IMR-90 (cell line): ENCODE data around the gene CYP4F3. TPM values are rescaled to one million over a fixed set of nuclear protein-coding genes. Genes with fewer than 3 reads are reported as not detected.

Experiments
- ATAC-seq: fragments of 200-7000 bp; cut with Tn5 transposase; 2 replicates; pipeline ENCODE4 v1.9.1; 2020; ENCODE audit warnings: low read depth, mild to moderate bottlenecking, moderate library complexity
- BruUV-seq: library from RNA; stranded (reverse); fragments of 400-500 nt; replicated peaks from 2 replicates; lab custom pipeline; 2021; lab: Mats Ljungman, UMichigan
- CTCF ChIA-PET: fragments of 300-600 bp; formaldehyde crosslinking; extraction: SDS; loops from one replicate; lab custom pipeline; 2021; ENCODE audit warnings: antibody characterized with exemption; lab: Yijun Ruan, JAX
- POLR2A ChIA-PET: fragments of 300-600 bp; sonication (Branson Sonifier 250); formaldehyde crosslinking; loops from one replicate; lab custom pipeline; 2022; ENCODE audit warnings: antibody characterized with exemption; ENCODE audit not compliant: unreplicated experiment; lab: Charles Lee
- DNase-seq: peaks from one replicate; pipeline ENCODE4 v3.0.0; 2013
- H2AFZ ChIP-seq: replicated peaks from 2 replicates; pipeline ENCODE3; 2013; ENCODE audit warnings: low read length, mild to moderate bottlenecking; ENCODE audit not compliant: poor library complexity
- H2AK5ac ChIP-seq: 2 replicates; pipeline ENCODE4 v1.6.1; 2013; ENCODE audit warnings: low read depth, low read length, inconsistent platforms
- H2AK9ac ChIP-seq: replicated peaks from 2 replicates; pipeline ENCODE3; 2013; ENCODE audit warnings: mild to moderate bottlenecking, low read depth, low read length, moderate library complexity; ENCODE audit not compliant: poor library complexity
- H2BK120ac ChIP-seq: 2 replicates; pipeline ENCODE4 v1.6.1; 2013; ENCODE audit warnings: low read depth, low read length, inconsistent platforms
- H2BK15ac ChIP-seq: 3 replicates; pipeline ENCODE4 v1.6.1; 2013; ENCODE audit warnings: low read depth, low read length, inconsistent platforms
- H2BK20ac ChIP-seq: 2 replicates; pipeline ENCODE4 v1.6.1; 2013; ENCODE audit warnings: low read depth, mild to moderate bottlenecking, inconsistent platforms, low read length, moderate library complexity
- H2BK5ac ChIP-seq: 2 replicates; pipeline ENCODE4 v1.6.1; 2013; ENCODE audit warnings: mild to moderate bottlenecking, low read depth, low read length, inconsistent platforms; ENCODE audit not compliant: poor library complexity, severe bottlenecking
- H3K14ac ChIP-seq: replicated peaks from 2 replicates; pipeline ENCODE4 v1.6.1; 2013; ENCODE audit warnings: low read depth, low read length, inconsistent platforms
- H3K18ac ChIP-seq: 2 replicates; pipeline ENCODE4 v1.6.1; 2013; ENCODE audit warnings: low read depth, low read length, control low read depth
- H3K23ac ChIP-seq: 2 replicates; pipeline ENCODE4 v1.6.1; 2013; ENCODE audit warnings: low read depth, low read length, inconsistent platforms
- H3K27ac ChIP-seq: 2 replicates; pipeline ENCODE4 v1.5.1; 2013; ENCODE audit warnings: mild to moderate bottlenecking, control low read depth, low read length; ENCODE audit not compliant: insufficient read depth
- H3K27me3 ChIP-seq: 2 replicates; pipeline ENCODE4 v1.6.1; 2013; ENCODE audit warnings: low read length; ENCODE audit not compliant: control insufficient read depth, insufficient read depth
- H3K36me3 ChIP-seq: 2 replicates; pipeline ENCODE4 v1.6.1; 2013; ENCODE audit warnings: low read length, mixed read lengths; ENCODE audit not compliant: control insufficient read depth, insufficient read depth
- H3K4ac ChIP-seq: 2 replicates; pipeline ENCODE4 v1.6.1; 2013; ENCODE audit warnings: low read depth, low read length, inconsistent platforms
- H3K4me1 ChIP-seq: 2 replicates; pipeline ENCODE4 v1.6.1; 2013; ENCODE audit warnings: low read length, mixed read lengths; ENCODE audit not compliant: control insufficient read depth, insufficient read depth
- H3K4me2 ChIP-seq: 2 replicates; pipeline ENCODE4 v1.6.1; 2013; ENCODE audit warnings: low read depth, mild to moderate bottlenecking, control low read depth, low read length, moderate library complexity
- H3K4me3 ChIP-seq: 2 replicates; pipeline ENCODE4 v1.5.1; 2013; ENCODE audit warnings: low read depth, mild to moderate bottlenecking, control low read depth, low read length, moderate library complexity; ENCODE audit not compliant: insufficient read depth
- H3K56ac ChIP-seq: 2 replicates; pipeline ENCODE4 v1.6.1; 2013; ENCODE audit warnings: low read length, inconsistent platforms; ENCODE audit not compliant: insufficient read depth; ENCODE audit errors: extremely low read depth
- H3K79me1 ChIP-seq, 2 experiments: 2 replicates each; pipeline ENCODE4 v1.6.1; 2013; ENCODE audit warnings: low read length in 2 of 2, inconsistent platforms in 1 of 2, low read depth in 1 of 2
- H3K9ac ChIP-seq: 2 replicates; pipeline ENCODE4 v1.6.1; 2013; ENCODE audit warnings: low read depth, low read length, control low read depth
- H3K9me1 ChIP-seq: 2 replicates; pipeline ENCODE4 v1.6.1; 2013; ENCODE audit warnings: low read length, inconsistent platforms; ENCODE audit not compliant: insufficient read depth
- H3K9me3 ChIP-seq: 2 replicates; pipeline ENCODE4 v1.6.1; 2013; ENCODE audit warnings: low read length; ENCODE audit not compliant: control insufficient read depth, insufficient read depth
- H4K20me1 ChIP-seq: 2 replicates; pipeline ENCODE4 v1.6.1; 2013; ENCODE audit warnings: low read length, inconsistent platforms; ENCODE audit not compliant: insufficient read depth
- H4K5ac ChIP-seq: 2 replicates; pipeline ENCODE4 v1.6.1; 2013; ENCODE audit warnings: mild to moderate bottlenecking, low read depth, low read length, control low read depth
- H4K8ac ChIP-seq, 2 experiments: 2 replicates each; pipeline ENCODE4 v1.6.1; 2013; ENCODE audit warnings: low read depth in 2 of 2, low read length in 2 of 2, control low read depth in 1 of 2, inconsistent platforms in 1 of 2
- H4K91ac ChIP-seq: 2 replicates; pipeline ENCODE4 v1.6.1; 2013; ENCODE audit warnings: low read depth, low read length, inconsistent platforms; ENCODE audit not compliant: insufficient read depth
- CHD1 ChIP-seq: IDR thresholded peaks from 2 replicates; pipeline ENCODE4 v1.6.1; 2012; ENCODE audit warnings: low read depth, low read length, improper control_type of control experiment
- CTCF ChIP-seq: conservative IDR thresholded peaks from 2 replicates; pipeline ENCODE4 v1.5.1; 2012; ENCODE audit warnings: mild to moderate bottlenecking, low read depth, low read length, improper control_type of control experiment
- FOS ChIP-seq: fragments of 150-350 bp; IDR thresholded peaks from 2 replicates; pipeline ENCODE4 v1.6.1; 2016; ENCODE audit warnings: low read depth, low read length
- MAFK ChIP-seq: IDR thresholded peaks from 2 replicates; pipeline ENCODE4 v1.6.1; 2012; ENCODE audit warnings: low read depth, low read length, improper control_type of control experiment
- MXI1 ChIP-seq: IDR thresholded peaks from 2 replicates; pipeline ENCODE4 v1.6.1; 2012; ENCODE audit warnings: low read depth, mild to moderate bottlenecking, low read length, moderate library complexity, borderline replicate concordance
- NFE2L2 ChIP-seq: fragments of 150-350 bp; IDR thresholded peaks from 2 replicates; pipeline ENCODE4 v1.6.1; 2016; ENCODE audit warnings: low read depth, mild to moderate bottlenecking, low read length
- RAD21 ChIP-seq: IDR thresholded peaks from 2 replicates; pipeline ENCODE4 v1.6.1; 2012; ENCODE audit warnings: low read length, improper control_type of control experiment
- RFX5 ChIP-seq: IDR thresholded peaks from 2 replicates; pipeline ENCODE4 v1.8.0; 2012; ENCODE audit warnings: low read depth, mild to moderate bottlenecking, low read length, moderate library complexity
- SMC3 ChIP-seq: fragments of 150-350 bp; IDR thresholded peaks from 2 replicates; pipeline ENCODE4 v1.6.1; 2016; ENCODE audit warnings: low read depth, mild to moderate bottlenecking, antibody characterized with exemption, low read length, moderate library complexity
- USF2 ChIP-seq: fragments of 150-350 bp; IDR thresholded peaks from 2 replicates; pipeline ENCODE4 v1.6.1; 2017; ENCODE audit warnings: mild to moderate bottlenecking, antibody characterized with exemption, low read length, low read depth
- dilution Hi-C: fragments of 300-500 bp; cut with HindIII; formaldehyde crosslinking; loops from one replicate; pipeline ENCODE4 v1.14.3; 2018; ENCODE audit warnings: low sequenced_read_pairs; ENCODE audit not compliant: unreplicated experiment
- in situ Hi-C: fragments of 300-500 bp; cut with MboI; formaldehyde crosslinking; loops from 3 replicates; pipeline ENCODE4 v1.14.3; 2019; ENCODE audit warnings: low sequenced_read_pairs, inconsistent platforms, mixed read lengths
- intact Hi-C: fragments of 100-400 bp; cut with micrococcal nuclease; formaldehyde crosslinking; loops from 2 replicates; pipeline ENCODE4 v1.10.0; 2022
- polyA plus RNA-seq, 3 experiments: library from polyadenylated mRNA; depleted of rRNA; stranded (reverse); fragments of >200 nt; gene quantifications; 2 replicates each; pipeline ENCODE4 v1.2.3, GENCODE V29; 2012; ENCODE audit warnings: low replicate concordance in 1 of 3
- total RNA-seq: library from RNA; depleted of rRNA; stranded (reverse); fragments of >200 nt; gene quantifications from 2 replicates; pipeline ENCODE4 v1.2.3, GENCODE V29; 2012
- TF ChIP-seq, protein P1 (sequence below): fragments of 150-350 bp; IDR thresholded peaks from 2 replicates; pipeline ENCODE4 v1.6.1; 2016; ENCODE audit warnings: low read depth, mild to moderate bottlenecking, low read length, moderate library complexity, borderline replicate concordance

Gene CYP4F3
- total and polyA plus RNA-seq, 2 of the 4 experiments (the other 2 are of a cell fraction) = not detected

GRCh38 chr19:15639596-15639995 lies 1.1 kb upstream of the CYP4F3 start:
- ChIA-PET POLR2A (no interaction called here), CTCF (no interaction called here)
- Histone ChIP-seq H2AFZ (no peak overlapping the region), H4K91ac (no peak overlapping the region), H3K23ac (no peak overlapping the region), H3K27ac (no peak overlapping the region), H2AK5ac (no peak overlapping the region), H3K9me3 (peaks cover 26% of the 10 kb centered on the region), H3K4me2 (no peak overlapping the region), H3K79me1 (no peaks in the 10 kb centered on the region), H3K4me3 (no peak overlapping the region), H3K4me1 (no peaks in the 10 kb centered on the region), H2AK9ac (no peak overlapping the region), H4K5ac (no peak overlapping the region), H2BK15ac (no peak overlapping the region), H2BK5ac (no peak overlapping the region), H3K14ac (no peak overlapping the region), H3K9ac (no peak overlapping the region), H4K20me1 (no peaks in the 10 kb centered on the region), H2BK120ac (no peak overlapping the region), H3K56ac (no peak overlapping the region), H3K27me3 (no peaks in the 10 kb centered on the region), H3K4ac (no peak overlapping the region), H3K36me3 (no peaks in the 10 kb centered on the region), H3K9me1 (no peaks in the 10 kb centered on the region), H3K18ac (no peak overlapping the region), H2BK20ac (no peak overlapping the region), H4K8ac (no peak overlapping the region)
- BruUV-seq = no TSS peak
- in situ Hi-C loops (loop anchor here (25.0 kb wide), 2 partner anchors 548 to 773 kb away; partner anchors contain the start of genes AP1M1 and FAM32A), dilution Hi-C loops (no loop called here), intact Hi-C loops (no loop called here)
- TF ChIP-seq, protein P1, sequence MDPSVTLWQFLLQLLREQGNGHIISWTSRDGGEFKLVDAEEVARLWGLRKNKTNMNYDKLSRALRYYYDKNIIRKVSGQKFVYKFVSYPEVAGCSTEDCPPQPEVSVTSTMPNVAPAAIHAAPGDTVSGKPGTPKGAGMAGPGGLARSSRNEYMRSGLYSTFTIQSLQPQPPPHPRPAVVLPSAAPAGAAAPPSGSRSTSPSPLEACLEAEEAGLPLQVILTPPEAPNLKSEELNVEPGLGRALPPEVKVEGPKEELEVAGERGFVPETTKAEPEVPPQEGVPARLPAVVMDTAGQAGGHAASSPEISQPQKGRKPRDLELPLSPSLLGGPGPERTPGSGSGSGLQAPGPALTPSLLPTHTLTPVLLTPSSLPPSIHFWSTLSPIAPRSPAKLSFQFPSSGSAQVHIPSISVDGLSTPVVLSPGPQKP = no peak
- TF ChIP-seq CHD1 (no peak), MAFK (no peak), NFE2L2 (no peak), CTCF (no peak), MXI1 (no peak), RAD21 (no peak), USF2 (no peak), RFX5 (no peak), FOS (no peak), SMC3 (no peak)
- no peak for ATAC-seq
- DNase-seq = no peak
